Measurements from ENCODE around the gene F8. TPM values are rescaled to one million over a fixed set of nuclear protein-coding genes. Genes with fewer than 3 reads are reported as not detected.
"Not testable (repeated sequence)": the region's sequence is repeated elsewhere in the genome, so short reads cannot be mapped to it uniquely, and the experiment has no call there.

F8 gene
- total and polyA plus RNA-seq, 9 of the 15 experiments (the other 6 are each of a cell fraction or from before 2014, with no cell fraction given), result 0.41 to 3.8 (median 0.91) TPM

- H3K27me3 ChIP-seq (ENCODE audit: control insufficient read depth in 2 of 2, insufficient read depth in 2 of 2, low read length in 2 of 2); H3K9ac ChIP-seq (ENCODE audit: insufficient read depth in 1 of 2, low read depth in 2 of 2, low read length in 2 of 2); H3K27ac ChIP-seq (ENCODE audit: extremely low read depth, low read depth, low read length); DNase-seq (ENCODE audit: extremely low read depth in 1 of 4, low spot score in 3 of 4); H4K20me1 ChIP-seq (replicated peaks; ENCODE audit: control insufficient read depth, insufficient read depth, low read length); BruUV-seq (replicated peaks); H3K4me3 ChIP-seq; H3K9me1 ChIP-seq (ENCODE audit: control insufficient read depth, insufficient read depth, low read length); intact Hi-C loops (cut with micrococcal nuclease); CTCF ChIA-PET (ENCODE audit: low intra/inter-chr PET ratio); H3K36me3 ChIP-seq (ENCODE audit: control insufficient read depth, insufficient read depth, low read length); H3K9me3 ChIP-seq (replicated peaks; ENCODE audit: control insufficient read depth, insufficient read depth, low read depth, low read length); H3K79me2 ChIP-seq (ENCODE audit: control insufficient read depth, insufficient read depth, low read length): not testable (repeated sequence)
- ATAC-seq (peak; percentile 70), FAIRE-seq (peak; percentile 95)
- 21% methylated on average over 6 of the region's 11 CpGs for WGBS (ENCODE audit: insufficient coverage, low coverage, missing lambda C conversion rate)
- peaks cover 21 to 32% of the 10 kb centered on the region in 2 experiments; a peak in 4 of 5 replicates for H3K4me1 ChIP-seq (replicated peaks in 1 of 2; ENCODE audit: control insufficient read depth in 2 of 2, insufficient read depth in 2 of 2, low read length in 2 of 2)
- POLR2A ChIA-PET, result interaction anchor here (0.6 to 1.3 kb wide), 5 partner anchors 18 to 219 kb away, joined by 3 to 6 read pairs (median 3); partner anchors contain the start of gene FUNDC2
- in situ Hi-C loops (cut with MboI), result loop anchor here (5.0 kb wide), 1 partner anchor 140 kb away; no protein-coding TSS in a partner anchor
- peak overlapping the region; percentile 78 for H2AFZ ChIP-seq (ENCODE audit: low read depth, low read length)
- peak overlapping the region; percentile 39; the same call in 1 of the 2 replicates for H3K4me2 ChIP-seq (ENCODE audit: insufficient read depth, low read length)
- TF ChIP-seq PKNOX1 (IDR thresholded peaks at IDR 0.05) (peak; percentile 89), ARID1B (IDR thresholded peaks at IDR 0.05) (peak; percentile 37), ZNF239 (CRISPR knock-in tag; IDR thresholded peaks at IDR 0.05) (peak; percentile 38; the same call in 1 of the 2 replicates), CXXC5 (CRISPR knock-in tag; IDR thresholded peaks at IDR 0.05) (peak; percentile 30; the same call in 1 of the 2 replicates), NFIX (CRISPR knock-in tag; IDR thresholded peaks at IDR 0.05; ENCODE audit: low read depth) (peak; percentile 47), EP400 (IDR thresholded peaks at IDR 0.05) (peak; percentile 15; the same call in 1 of the 2 replicates), SMARCE1 (IDR thresholded peaks at IDR 0.05) (peak; percentile 45; the same call in 1 of the 2 replicates), ZNF592 (IDR thresholded peaks at IDR 0.05) (0 out of 2 replicates have a peak, but pooled peaks have one; percentile 33), NFIC (IDR thresholded peaks at IDR 0.05) (peak; percentile 94), MTA3 (IDR thresholded peaks at IDR 0.05; ENCODE audit: borderline replicate concordance) (0 out of 2 replicates have a peak, but pooled peaks have one; percentile 35), ARNT (IDR thresholded peaks at IDR 0.05) (0 out of 4 replicates have a peak, but pooled peaks of 1 of the 2 experiments have one; percentile 25), MEIS2 (IDR thresholded peaks at IDR 0.05; ENCODE audit: partially characterized antibody) (peak; percentile 96), DPF2 (IDR thresholded peaks at IDR 0.05) (0 out of 2 replicates have a peak, but pooled peaks have one; percentile 48)
These were observed 15.4 kb downstream of the F8 start for GRCh38 chrX:155006913-155007671.

Data from K562 (cell line).